ENCODE results near the gene LRG1. TPM values are rescaled to one million over a fixed set of nuclear protein-coding genes. Genes with fewer than 3 reads are reported as not detected.

The LRG1 gene
- 0.24 and 0.40 TPM in 2 replicates for total RNA-seq

- Mint-ChIP-seq H3K9me3 (no peaks in the 10 kb centered on the region), H3K36me3 (ENCODE audit: low read depth) (no peaks in the 10 kb centered on the region), H3K27me3 (peaks cover 3% of the 10 kb centered on the region), H3K27ac (peak within 1 kb of the TSS; percentile 32), H3K4me3 (peak within 1 kb of the TSS; percentile 31), H3K4me1 (peaks cover 14% of the 10 kb centered on the region)
- intact Hi-C loops (cut with micrococcal nuclease): no loop called here
- DNase-seq: peak; percentile 65
These were observed at the start of gene LRG1 for GRCh38 chr19:4539693-4540581. LRG1 (minus strand) TSS chr19:4540036; CDS start chr19:4540013, 23 bp downstream.

- Mint-ChIP-seq H3K9me3 (no peaks in the 10 kb centered on the region), H3K27me3 (peaks cover 35% of the 10 kb centered on the region)
- DNase-seq: no peak
These were observed 48.5 kb upstream of the LRG1 start for GRCh38 chr19:4588291-4588761.

GRCh38 chr19:4587527-4587926, 47.7 kb upstream of the LRG1 start:
- no peaks in the 10 kb centered on the region for H3K36me3 Mint-ChIP-seq (ENCODE audit: low read depth)
- DNase-seq: no peak
- intact Hi-C loops (cut with micrococcal nuclease): no loop called here
- H3K27me3 Mint-ChIP-seq: peaks cover 32% of the 10 kb centered on the region
- H3K9me3 Mint-ChIP-seq: no peaks in the 10 kb centered on the region
- no peak overlapping the region for H3K27ac Mint-ChIP-seq
- peaks cover under 1% of the 10 kb centered on the region for H3K4me1 Mint-ChIP-seq
- H3K4me3 Mint-ChIP-seq: no peak overlapping the region

More at GRCh38 chr19:4588291-4588761, 48.5 kb upstream of the LRG1 start:
- no peak overlapping the region for H3K4me3 Mint-ChIP-seq
- no peak overlapping the region for H3K27ac Mint-ChIP-seq
- H3K36me3 Mint-ChIP-seq (ENCODE audit: low read depth): no peaks in the 10 kb centered on the region
- no peaks in the 10 kb centered on the region for H3K4me1 Mint-ChIP-seq
- intact Hi-C loops (cut with micrococcal nuclease): no loop called here

GRCh38 chr19:4586691-4587090, 46.9 kb upstream of the LRG1 start:
- intact Hi-C loops (cut with micrococcal nuclease): no loop called here
- no peak overlapping the region for H3K27ac Mint-ChIP-seq
- no peak for DNase-seq
- no peaks in the 10 kb centered on the region for H3K9me3 Mint-ChIP-seq
- peaks cover 38% of the 10 kb centered on the region for H3K27me3 Mint-ChIP-seq
- peaks cover 5% of the 10 kb centered on the region for H3K4me1 Mint-ChIP-seq
- no peak overlapping the region for H3K4me3 Mint-ChIP-seq
- no peaks in the 10 kb centered on the region for H3K36me3 Mint-ChIP-seq (ENCODE audit: low read depth)

GRCh38 chr19:4586245-4586644, 46.4 kb upstream of the LRG1 start:
- DNase-seq: no peak
- peaks cover 5% of the 10 kb centered on the region for H3K4me1 Mint-ChIP-seq
- peaks cover 34% of the 10 kb centered on the region for H3K27me3 Mint-ChIP-seq
- no peaks in the 10 kb centered on the region for H3K9me3 Mint-ChIP-seq
- no peaks in the 10 kb centered on the region for H3K36me3 Mint-ChIP-seq (ENCODE audit: low read depth)
- no peak overlapping the region for H3K27ac Mint-ChIP-seq
- intact Hi-C loops (cut with micrococcal nuclease): no loop called here
- H3K4me3 Mint-ChIP-seq: no peak overlapping the region

GRCh38 chr19:4585556-4585955, 45.7 kb upstream of the LRG1 start:
- no peaks in the 10 kb centered on the region for H3K36me3 Mint-ChIP-seq (ENCODE audit: low read depth)
- peaks cover 5% of the 10 kb centered on the region for H3K4me1 Mint-ChIP-seq
- no peak overlapping the region for H3K4me3 Mint-ChIP-seq
- no peak for DNase-seq
- peaks cover 36% of the 10 kb centered on the region for H3K27me3 Mint-ChIP-seq
- H3K9me3 Mint-ChIP-seq: no peaks in the 10 kb centered on the region
- intact Hi-C loops (cut with micrococcal nuclease): no loop called here
- no peak overlapping the region for H3K27ac Mint-ChIP-seq

- H3K27ac Mint-ChIP-seq: no peak overlapping the region
- peaks cover 38% of the 10 kb centered on the region for H3K27me3 Mint-ChIP-seq
- no peak for DNase-seq
- intact Hi-C loops (cut with micrococcal nuclease): no loop called here
- no peaks in the 10 kb centered on the region for H3K36me3 Mint-ChIP-seq (ENCODE audit: low read depth)
- H3K4me3 Mint-ChIP-seq: no peak overlapping the region
- peaks cover 5% of the 10 kb centered on the region for H3K4me1 Mint-ChIP-seq
- no peaks in the 10 kb centered on the region for H3K9me3 Mint-ChIP-seq
These were observed 45.0 kb upstream of the LRG1 start for GRCh38 chr19:4584670-4585460.

GRCh38 chr19:4583961-4584669, 44.3 kb upstream of the LRG1 start:
- intact Hi-C loops (cut with micrococcal nuclease): no loop called here
- Mint-ChIP-seq H3K4me1 (peaks cover 5% of the 10 kb centered on the region), H3K27ac (no peak overlapping the region), H3K9me3 (no peaks in the 10 kb centered on the region), H3K36me3 (ENCODE audit: low read depth) (no peaks in the 10 kb centered on the region), H3K4me3 (no peak overlapping the region), H3K27me3 (peaks cover 43% of the 10 kb centered on the region)
- DNase-seq: peak; percentile 70

- no peak overlapping the region for H3K4me3 Mint-ChIP-seq
- no peak for DNase-seq
- peaks cover 47% of the 10 kb centered on the region for H3K27me3 Mint-ChIP-seq
- no peaks in the 10 kb centered on the region for H3K36me3 Mint-ChIP-seq (ENCODE audit: low read depth)
- intact Hi-C loops (cut with micrococcal nuclease): no loop called here
- H3K27ac Mint-ChIP-seq: no peak overlapping the region
- H3K4me1 Mint-ChIP-seq: peaks cover 5% of the 10 kb centered on the region
- no peaks in the 10 kb centered on the region for H3K9me3 Mint-ChIP-seq
These were observed 43.4 kb upstream of the LRG1 start for GRCh38 chr19:4582980-4583842.

GRCh38 chr19:4581666-4582553, 42.1 kb upstream of the LRG1 start:
- Mint-ChIP-seq H3K4me3 (peak overlapping the region; percentile 27), H3K27me3 (peaks cover 49% of the 10 kb centered on the region), H3K9me3 (no peaks in the 10 kb centered on the region), H3K27ac (no peak overlapping the region), H3K36me3 (ENCODE audit: low read depth) (no peaks in the 10 kb centered on the region), H3K4me1 (peaks cover 5% of the 10 kb centered on the region)
- peak; percentile 64 for DNase-seq
- intact Hi-C loops (cut with micrococcal nuclease): no loop called here

- peaks cover 51% of the 10 kb centered on the region for H3K27me3 Mint-ChIP-seq
- intact Hi-C loops (cut with micrococcal nuclease): no loop called here
These were observed 41.3 kb upstream of the LRG1 start for GRCh38 chr19:4580961-4581665.

More at GRCh38 chr19:4580961-4581665, 41.3 kb upstream of the LRG1 start:
- H3K27ac Mint-ChIP-seq: no peak overlapping the region
- H3K36me3 Mint-ChIP-seq (ENCODE audit: low read depth): no peaks in the 10 kb centered on the region
- no peak for DNase-seq
- H3K9me3 Mint-ChIP-seq: no peaks in the 10 kb centered on the region
- no peak overlapping the region for H3K4me3 Mint-ChIP-seq
- peaks cover 5% of the 10 kb centered on the region for H3K4me1 Mint-ChIP-seq
